HEK293T (cell line): ENCODE results near the gene IPMK.

ENCODE experiments used
- CTCF ChIA-PET: fragments of 350-600 bp; formaldehyde crosslinking; extraction: SDS; loops from one replicate; lab custom pipeline; 2021; ENCODE audit warnings: antibody characterized with exemption, inconsistent platforms; lab: Yijun Ruan, JAX
- POLR2A ChIA-PET: fragments of 350-600 bp; formaldehyde crosslinking; extraction: SDS; loops from one replicate; lab custom pipeline; 2020; ENCODE audit warnings: antibody characterized with exemption, inconsistent platforms; lab: Yijun Ruan, JAX
- DNase-seq: peaks from one replicate; pipeline ENCODE4 v3.0.0; 2012; ENCODE audit warnings: mixed read lengths; ENCODE audit errors: extremely low spot score
- ARNT ChIP-seq: fragments of 450-650 bp; IDR thresholded peaks from 2 replicates; pipeline ENCODE4 v1.6.1; 2017; ENCODE audit warnings: mild to moderate bottlenecking
- BHLHE40 ChIP-seq: fragments of 450-650 bp; IDR thresholded peaks from 2 replicates; pipeline ENCODE4 v1.6.1; 2016; ENCODE audit warnings: mild to moderate bottlenecking, moderate library complexity, borderline replicate concordance
- CTBP1 ChIP-seq: fragments of 450-650 bp; IDR thresholded peaks from 2 replicates; pipeline ENCODE4 v1.6.1; 2016; ENCODE audit warnings: borderline replicate concordance
- ELF4 ChIP-seq: fragments of 450-650 bp; IDR thresholded peaks from 2 replicates; pipeline ENCODE4 v1.6.1; 2017; ENCODE audit warnings: antibody characterized with exemption
- FOXA1 ChIP-seq: fragments of 450-650 bp; IDR thresholded peaks from 2 replicates; pipeline ENCODE4 v1.6.1; 2016; ENCODE audit warnings: mild to moderate bottlenecking
- FOXK2 ChIP-seq: fragments of 450-650 bp; IDR thresholded peaks from 2 replicates; pipeline ENCODE4 v1.6.1; 2016; ENCODE audit warnings: mild to moderate bottlenecking
- FOXM1 ChIP-seq: fragments of 450-650 bp; IDR thresholded peaks from 2 replicates; pipeline ENCODE4 v1.6.1; 2017; ENCODE audit warnings: mild to moderate bottlenecking, borderline replicate concordance
- HDGF ChIP-seq: fragments of 450-650 bp; IDR thresholded peaks from 2 replicates; pipeline ENCODE4 v1.6.1; 2017; ENCODE audit warnings: antibody characterized with exemption, borderline replicate concordance
- L3MBTL2 ChIP-seq: fragments of 450-650 bp; conservative IDR thresholded peaks from 2 replicates; pipeline ENCODE4 v1.6.1; 2016; ENCODE audit warnings: mild to moderate bottlenecking
- LEF1 ChIP-seq: fragments of 450-650 bp; IDR thresholded peaks from 2 replicates; pipeline ENCODE4 v1.6.1; 2017; ENCODE audit warnings: mild to moderate bottlenecking, borderline replicate concordance
- NFRKB ChIP-seq: fragments of 450-650 bp; IDR thresholded peaks from 2 replicates; pipeline ENCODE4 v1.6.1; 2016; ENCODE audit warnings: mild to moderate bottlenecking, moderate library complexity
- SP1 ChIP-seq: fragments of 450-650 bp; IDR thresholded peaks from 2 replicates; pipeline ENCODE4 v1.6.1; 2017
- SUZ12 ChIP-seq: fragments of 450-650 bp; IDR thresholded peaks from 2 replicates; pipeline ENCODE4 v1.6.1; 2016; ENCODE audit warnings: mild to moderate bottlenecking
- TARDBP ChIP-seq: fragments of 450-650 bp; IDR thresholded peaks from 2 replicates; pipeline ENCODE4 v1.6.1; 2016
- ZNF384 ChIP-seq: fragments of 450-650 bp; IDR thresholded peaks from 2 replicates; pipeline ENCODE4 v1.6.1; 2016
- TF ChIP-seq, protein P1 (sequence below): fragments of 450-650 bp; IDR thresholded peaks from 2 replicates; pipeline ENCODE4 v1.6.1; 2016

Gene IPMK

DNA sequence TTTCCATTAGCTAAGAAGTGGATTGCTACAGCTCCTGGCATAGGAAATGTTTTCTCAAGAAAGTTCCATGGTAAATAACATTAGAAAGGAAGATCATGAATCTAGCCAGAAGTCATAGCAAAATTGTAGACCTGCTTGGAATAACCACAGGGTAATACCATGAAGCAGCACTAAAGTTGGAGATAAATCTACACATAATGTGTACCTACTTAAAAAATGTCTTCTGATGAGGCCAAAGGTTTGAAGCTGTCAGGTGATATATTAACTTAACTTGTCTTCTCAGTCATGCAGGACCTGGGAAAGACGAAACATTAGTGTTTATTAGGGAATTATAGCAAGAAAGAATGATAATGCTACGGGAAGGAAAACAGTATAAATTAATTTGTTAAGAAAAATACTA lies 7.6 kb upstream of the IPMK start:
- no peak for DNase-seq
- TF ChIP-seq ZNF384 (no peak), L3MBTL2 (no peak), FOXA1 (no peak), NFRKB (no peak), HDGF (no peak), LEF1 (no peak), FOXK2 (no peak)
- TF ChIP-seq, protein P1, sequence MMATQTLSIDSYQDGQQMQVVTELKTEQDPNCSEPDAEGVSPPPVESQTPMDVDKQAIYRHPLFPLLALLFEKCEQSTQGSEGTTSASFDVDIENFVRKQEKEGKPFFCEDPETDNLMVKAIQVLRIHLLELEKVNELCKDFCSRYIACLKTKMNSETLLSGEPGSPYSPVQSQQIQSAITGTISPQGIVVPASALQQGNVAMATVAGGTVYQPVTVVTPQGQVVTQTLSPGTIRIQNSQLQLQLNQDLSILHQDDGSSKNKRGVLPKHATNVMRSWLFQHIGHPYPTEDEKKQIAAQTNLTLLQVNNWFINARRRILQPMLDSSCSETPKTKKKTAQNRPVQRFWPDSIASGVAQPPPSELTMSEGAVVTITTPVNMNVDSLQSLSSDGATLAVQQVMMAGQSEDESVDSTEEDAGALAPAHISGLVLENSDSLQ = no peak
- CTCF ChIA-PET = no interaction called here
- POLR2A ChIA-PET = no interaction called here

DNA sequence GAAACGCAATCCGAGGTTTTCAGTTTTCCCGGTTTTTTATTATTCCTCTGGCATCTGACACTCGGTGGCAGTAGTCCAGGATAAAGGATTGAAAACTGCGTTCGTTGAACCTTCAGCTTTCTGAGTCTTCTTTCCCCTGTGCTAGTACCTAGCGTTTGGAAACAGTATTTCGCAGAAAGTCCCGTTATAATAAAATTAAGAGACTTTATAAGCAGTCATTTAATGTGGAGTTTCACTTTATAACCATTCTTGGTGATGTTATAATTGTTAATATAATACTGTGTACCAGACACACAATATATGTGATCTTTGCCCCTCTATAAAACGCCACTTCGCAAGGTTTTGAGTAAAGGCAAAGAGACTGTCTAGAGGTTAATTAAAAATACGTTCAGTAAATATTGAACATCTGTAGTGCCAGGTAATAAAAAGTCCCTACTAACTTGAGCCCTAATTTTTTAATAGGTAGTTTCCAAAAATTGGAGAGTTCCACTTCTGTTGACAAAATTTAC lies 2.1 kb upstream of the IPMK start:
- ChIA-PET CTCF (interaction anchor here (1.3 kb wide), 1 partner anchor 21 kb away, joined by 3 read pairs; no protein-coding TSS in a partner anchor), POLR2A (interaction anchor here (1.1 to 2.4 kb wide), 5 partner anchors 21 to 116 kb away, joined by 3 to 16 read pairs (median 7); partner anchors contain the start of gene TFAM)

DNA sequence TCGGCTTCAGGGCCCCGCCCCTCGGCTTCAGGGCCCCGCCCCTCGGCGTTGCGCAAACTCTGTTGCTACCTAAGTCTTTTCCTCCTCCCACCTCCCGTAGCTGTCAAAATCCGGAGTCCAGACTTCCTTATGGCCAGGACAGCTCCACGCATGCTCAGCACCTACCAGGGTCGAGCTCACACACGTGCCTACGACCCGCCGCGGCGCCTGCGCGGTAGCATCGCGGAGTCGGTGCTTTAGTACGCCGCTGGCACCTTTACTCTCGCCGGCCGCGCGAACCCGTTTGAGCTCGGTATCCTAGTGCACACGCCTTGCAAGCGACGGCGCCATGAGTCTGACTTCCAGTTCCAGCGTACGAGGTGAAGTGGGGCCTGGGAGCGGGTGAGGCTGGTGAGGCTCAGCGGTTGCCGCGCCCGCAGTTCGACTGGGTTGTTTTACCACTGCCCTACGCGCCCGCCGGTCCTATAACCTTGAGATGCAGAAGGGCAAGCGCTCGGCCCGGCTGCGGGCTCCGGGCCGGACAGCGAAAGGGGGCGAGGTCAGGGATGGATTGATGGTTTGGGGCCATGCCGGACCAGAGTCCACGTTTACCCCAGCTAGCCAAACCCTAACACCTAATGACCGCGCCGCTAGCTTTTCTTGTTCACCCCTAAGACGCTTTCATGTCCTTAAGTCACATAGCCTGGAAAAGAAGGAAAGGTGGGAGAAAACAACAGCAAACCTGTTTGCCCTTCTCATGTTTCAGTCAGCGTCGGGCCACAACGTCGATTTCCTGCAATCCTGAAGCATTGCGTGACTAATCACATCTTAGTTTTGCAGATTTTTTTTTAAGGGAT lies 1.5 kb upstream of the IPMK start, which contains the start of gene CISD1:
TSS of gene CISD1 (plus strand) at position 217 of the 836 bp plus-strand sequence. CDS start at position 329, 112 bp downstream.
- peak; percentile 99 for TF ChIP-seq L3MBTL2
- TF ChIP-seq TARDBP = no peak
- TF ChIP-seq ARNT = peak; percentile 50; the same call in 1 of the 2 replicates
- TF ChIP-seq, protein P1 = peak; percentile 54; the same call in 1 of the 2 replicates
- no peak for TF ChIP-seq FOXA1
- TF ChIP-seq BHLHE40 = no peak
- TF ChIP-seq CTBP1 = no peak
- TF ChIP-seq ZNF384 = peak; percentile 76
- TF ChIP-seq NFRKB = no peak
- DNase-seq = peak; percentile 96
- POLR2A ChIA-PET = interaction anchor here (0.7 to 2.4 kb wide), 15 partner anchors 11 to 196 kb away, joined by 3 to 16 read pairs (median 3); partner anchors contain the start of gene TFAM
- CTCF ChIA-PET = interaction anchor here (1.3 kb wide), 1 partner anchor 22 kb away, joined by 3 read pairs; no protein-coding TSS in a partner anchor

More for the DNA sequence above, 2.1 kb upstream of the IPMK start:
- TF ChIP-seq HDGF = no peak
- TF ChIP-seq TARDBP = no peak
- TF ChIP-seq BHLHE40 = no peak
- TF ChIP-seq SP1 = no peak
- TF ChIP-seq SUZ12 = no peak
- TF ChIP-seq FOXM1 = no peak
- TF ChIP-seq CTBP1 = no peak
- no peak for TF ChIP-seq ELF4
- no peak for TF ChIP-seq ARNT
- no peak for TF ChIP-seq FOXA1
- no peak for TF ChIP-seq FOXK2
- no peak for TF ChIP-seq NFRKB
- TF ChIP-seq L3MBTL2 = no peak
- TF ChIP-seq, protein P1 = no peak
- TF ChIP-seq ZNF384 = no peak
- no peak for DNase-seq

DNA sequence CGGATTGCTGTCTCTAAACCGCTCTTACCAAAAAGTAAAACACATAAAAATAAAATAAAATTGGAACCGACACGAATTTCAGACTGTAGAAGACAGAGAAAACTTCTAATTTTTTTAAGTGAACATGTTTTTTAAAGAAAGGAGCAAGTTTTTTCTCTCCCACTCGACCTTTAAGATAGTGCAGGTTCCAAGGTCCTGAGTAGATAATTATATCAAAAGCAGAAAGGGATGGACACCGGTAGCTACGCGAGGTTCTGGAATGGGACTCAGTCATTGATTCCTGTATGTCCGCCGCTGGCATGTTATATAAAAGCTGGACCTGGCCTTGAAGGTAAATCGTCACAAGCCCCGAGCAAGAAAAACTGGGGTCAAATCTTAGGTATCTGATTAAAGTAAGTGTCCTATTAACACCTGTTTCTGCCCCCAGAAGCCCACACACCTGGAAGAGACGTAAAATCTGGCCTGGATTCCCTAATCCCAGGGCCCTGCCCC lies 806 bp upstream of the IPMK start:
- no peak for TF ChIP-seq FOXA1
- DNase-seq = no peak
- CTCF ChIA-PET = no interaction called here
- POLR2A ChIA-PET = interaction anchor here (0.7 to 2.4 kb wide), 15 partner anchors 11 to 196 kb away, joined by 3 to 16 read pairs (median 3); partner anchors contain the start of gene TFAM

DNA sequence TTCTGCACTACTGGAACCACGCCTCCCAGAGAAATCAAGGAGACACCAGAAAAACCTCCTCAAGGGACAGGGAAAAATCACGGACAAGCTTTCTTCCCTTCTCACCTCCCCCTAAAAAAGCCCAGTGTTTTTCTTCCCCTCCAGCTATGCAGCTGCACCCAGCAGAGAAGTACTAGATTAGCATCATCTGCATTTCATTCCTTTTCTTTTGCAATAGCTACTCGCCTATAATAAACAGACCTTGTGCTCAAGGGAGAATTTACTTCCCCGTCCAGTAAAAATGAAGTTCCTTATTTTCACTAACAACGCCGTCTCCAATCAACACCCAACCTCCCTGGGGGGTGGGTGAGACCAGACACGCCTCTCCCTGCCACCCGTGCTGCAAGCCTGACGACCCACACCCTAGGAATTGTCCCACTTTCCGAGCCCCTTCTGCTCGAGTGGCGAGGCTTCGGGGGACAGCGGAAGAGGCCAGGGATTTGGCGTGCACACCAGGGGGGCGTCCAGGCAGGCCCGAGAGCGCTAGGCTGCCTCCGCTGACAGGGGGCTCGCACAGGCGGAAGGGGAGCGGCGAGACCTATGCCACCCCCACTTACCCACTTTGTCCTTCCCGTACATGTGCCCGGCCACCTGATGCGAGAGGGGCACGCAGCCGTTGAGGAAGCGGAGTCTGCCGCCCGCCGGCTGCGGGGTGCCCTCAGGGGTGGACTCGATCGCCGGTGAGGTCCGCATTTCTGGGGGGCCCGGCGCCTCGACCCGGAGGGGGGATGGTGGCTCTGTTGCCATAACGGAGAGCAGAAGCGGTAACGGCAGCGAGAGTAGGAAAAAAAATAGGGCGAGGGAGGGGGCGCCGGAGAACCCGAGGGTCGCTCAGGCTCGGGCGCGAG lies 625 bp downstream of the IPMK start:
- DNase-seq = peak; percentile 9
- POLR2A ChIA-PET = interaction anchor here (1.5 to 2.4 kb wide), 2 partner anchors 39 to 119 kb away, joined by 3 to 16 read pairs; partner anchors contain the start of gene TFAM
- CTCF ChIA-PET = interaction anchor here (0.6 kb wide), 1 partner anchor 307 kb away, joined by 6 read pairs; no protein-coding TSS in a partner anchor
- TF ChIP-seq L3MBTL2 (peak; percentile 75), ARNT (no peak), FOXK2 (no peak)
